KMS-11 (cell line): ENCODE data around the gene RIC8B.

ENCODE experiments used
- H2AFZ ChIP-seq: fragments of 200-600 bp; sonication (generic); 2 replicates; pipeline ENCODE4 v1.6.1; 2016; ENCODE audit warnings: antibody characterized with exemption, mixed run types, low read depth
- H3K27ac ChIP-seq: fragments of 200-600 bp; sonication (generic); 2 replicates; pipeline ENCODE4 v1.6.1; 2016; ENCODE audit warnings: mild to moderate bottlenecking, mixed run types
- H3K27me3 ChIP-seq: fragments of 200-600 bp; sonication (generic); 2 replicates; pipeline ENCODE4 v1.6.1; 2017; ENCODE audit warnings: mild to moderate bottlenecking, low read depth, mixed run types, moderate library complexity; ENCODE audit not compliant: insufficient read depth
- H3K36me3 ChIP-seq: fragments of 200-600 bp; sonication (generic); 2 replicates; pipeline ENCODE4 v1.6.1; 2017; ENCODE audit warnings: mild to moderate bottlenecking, mixed run types; ENCODE audit not compliant: insufficient read depth
- H3K4me1 ChIP-seq: fragments of 200-600 bp; sonication (generic); 2 replicates; pipeline ENCODE4 v1.6.1; 2016; ENCODE audit warnings: mild to moderate bottlenecking, low read depth, mixed run types; ENCODE audit not compliant: poor library complexity, severe bottlenecking
- H3K4me2 ChIP-seq: fragments of 200-600 bp; sonication (generic); 2 replicates; pipeline ENCODE4 v1.7.0; 2016; ENCODE audit warnings: mild to moderate bottlenecking, mixed run types
- H3K4me3 ChIP-seq: fragments of 200-600 bp; sonication (generic); IDR thresholded peaks from 2 replicates; pipeline ENCODE4 v1.6.1; 2017; ENCODE audit warnings: low read depth, low read length, mixed read lengths; ENCODE audit not compliant: insufficient read depth
- H3K79me2 ChIP-seq: fragments of 200-600 bp; sonication (generic); 2 replicates; pipeline ENCODE4 v1.6.1; 2016; ENCODE audit warnings: low read depth, mixed run types; ENCODE audit not compliant: insufficient read depth
- H3K9ac ChIP-seq: fragments of 200-600 bp; sonication (generic); 2 replicates; pipeline ENCODE4 v1.6.1; 2016; ENCODE audit warnings: mild to moderate bottlenecking, mixed run types
- H4K20me1 ChIP-seq: fragments of 200-600 bp; sonication (generic); 2 replicates; pipeline ENCODE4 v1.6.1; 2016; ENCODE audit warnings: mild to moderate bottlenecking, mixed run types; ENCODE audit not compliant: insufficient read depth
- TF ChIP-seq, protein P1 (sequence below): fragments of 200-600 bp; sonication (generic); conservative IDR thresholded peaks from 2 replicates; pipeline ENCODE4 v1.6.1; 2017; ENCODE audit warnings: low read depth, mild to moderate bottlenecking, antibody characterized with exemption, low read length, moderate library complexity, mixed read lengths

RIC8B gene

DNA sequence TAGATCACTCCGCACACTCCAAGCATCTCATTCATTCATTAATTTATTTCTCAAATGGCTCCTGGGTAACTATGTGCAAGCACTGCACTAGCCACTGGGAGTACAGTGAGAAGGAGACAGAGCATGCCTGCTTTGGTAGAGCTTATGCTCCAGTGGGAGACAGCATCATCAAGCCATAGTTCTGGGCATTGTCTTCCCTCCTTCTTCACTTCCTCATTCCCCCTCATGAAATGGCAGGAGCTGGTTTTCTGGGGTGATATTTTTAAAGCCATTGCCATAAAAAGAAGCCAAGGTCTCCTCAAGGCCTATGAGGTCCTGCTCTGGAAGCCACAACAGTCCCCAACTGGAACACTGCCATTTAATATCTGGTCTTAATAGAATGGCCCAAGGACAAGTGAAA lies 20.2 kb upstream of the RIC8B start:
- no peaks in the 10 kb centered on the region for H3K4me1 ChIP-seq
- no peak overlapping the region for H3K4me2 ChIP-seq
- H3K27me3 ChIP-seq: no peaks in the 10 kb centered on the region
- no peak overlapping the region for H3K9ac ChIP-seq
- H3K27ac ChIP-seq: no peak overlapping the region
- no peaks in the 10 kb centered on the region for H3K79me2 ChIP-seq
- no peaks in the 10 kb centered on the region for H3K36me3 ChIP-seq
- TF ChIP-seq, protein P1, sequence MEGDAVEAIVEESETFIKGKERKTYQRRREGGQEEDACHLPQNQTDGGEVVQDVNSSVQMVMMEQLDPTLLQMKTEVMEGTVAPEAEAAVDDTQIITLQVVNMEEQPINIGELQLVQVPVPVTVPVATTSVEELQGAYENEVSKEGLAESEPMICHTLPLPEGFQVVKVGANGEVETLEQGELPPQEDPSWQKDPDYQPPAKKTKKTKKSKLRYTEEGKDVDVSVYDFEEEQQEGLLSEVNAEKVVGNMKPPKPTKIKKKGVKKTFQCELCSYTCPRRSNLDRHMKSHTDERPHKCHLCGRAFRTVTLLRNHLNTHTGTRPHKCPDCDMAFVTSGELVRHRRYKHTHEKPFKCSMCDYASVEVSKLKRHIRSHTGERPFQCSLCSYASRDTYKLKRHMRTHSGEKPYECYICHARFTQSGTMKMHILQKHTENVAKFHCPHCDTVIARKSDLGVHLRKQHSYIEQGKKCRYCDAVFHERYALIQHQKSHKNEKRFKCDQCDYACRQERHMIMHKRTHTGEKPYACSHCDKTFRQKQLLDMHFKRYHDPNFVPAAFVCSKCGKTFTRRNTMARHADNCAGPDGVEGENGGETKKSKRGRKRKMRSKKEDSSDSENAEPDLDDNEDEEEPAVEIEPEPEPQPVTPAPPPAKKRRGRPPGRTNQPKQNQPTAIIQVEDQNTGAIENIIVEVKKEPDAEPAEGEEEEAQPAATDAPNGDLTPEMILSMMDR: no peak
- no peak overlapping the region for H3K4me3 ChIP-seq
- no peaks in the 10 kb centered on the region for H4K20me1 ChIP-seq
- no peak overlapping the region for H2AFZ ChIP-seq

DNA sequence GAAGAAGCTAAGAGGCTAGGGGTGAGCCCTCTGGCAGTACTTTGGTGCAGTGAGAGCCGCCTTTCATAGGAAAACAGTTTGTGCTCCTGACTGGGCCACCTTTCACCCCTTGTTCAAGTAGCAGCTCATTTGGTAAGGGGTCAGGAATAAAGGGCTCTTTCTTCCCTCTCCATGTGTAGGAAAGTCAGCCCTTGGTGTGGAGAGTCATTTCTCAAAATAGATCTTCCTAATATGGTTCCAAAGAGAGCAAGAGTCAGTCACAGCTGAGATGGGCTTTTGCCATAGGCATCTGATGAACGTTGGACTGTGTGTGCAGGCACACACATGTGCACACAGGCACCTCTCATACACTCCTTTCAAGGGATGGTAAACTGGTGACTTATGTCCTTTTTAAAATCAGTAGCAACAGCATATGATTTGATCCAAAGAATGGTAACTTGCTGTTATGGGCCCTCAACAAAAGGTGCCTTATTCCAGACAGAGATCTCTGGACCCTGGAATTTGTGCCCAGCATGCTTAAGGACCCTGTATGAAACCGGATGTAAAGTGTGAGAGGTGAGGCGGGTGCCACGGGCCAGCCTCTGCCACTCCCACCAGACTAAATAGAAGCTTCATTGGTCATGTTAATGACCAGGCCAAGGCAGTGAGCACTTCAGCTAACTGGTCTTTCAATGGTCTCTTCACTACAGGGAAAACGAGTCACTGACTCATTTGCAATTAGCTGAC lies 16.7 kb upstream of the RIC8B start:
- Histone ChIP-seq H3K36me3 (no peaks in the 10 kb centered on the region), H4K20me1 (no peaks in the 10 kb centered on the region), H3K27me3 (no peaks in the 10 kb centered on the region), H3K79me2 (no peaks in the 10 kb centered on the region), H3K4me1 (no peaks in the 10 kb centered on the region), H3K4me2 (no peak overlapping the region), H2AFZ (no peak overlapping the region), H3K9ac (no peak overlapping the region), H3K4me3 (no peak overlapping the region), H3K27ac (no peak overlapping the region)
- TF ChIP-seq, protein P1: no peak

DNA sequence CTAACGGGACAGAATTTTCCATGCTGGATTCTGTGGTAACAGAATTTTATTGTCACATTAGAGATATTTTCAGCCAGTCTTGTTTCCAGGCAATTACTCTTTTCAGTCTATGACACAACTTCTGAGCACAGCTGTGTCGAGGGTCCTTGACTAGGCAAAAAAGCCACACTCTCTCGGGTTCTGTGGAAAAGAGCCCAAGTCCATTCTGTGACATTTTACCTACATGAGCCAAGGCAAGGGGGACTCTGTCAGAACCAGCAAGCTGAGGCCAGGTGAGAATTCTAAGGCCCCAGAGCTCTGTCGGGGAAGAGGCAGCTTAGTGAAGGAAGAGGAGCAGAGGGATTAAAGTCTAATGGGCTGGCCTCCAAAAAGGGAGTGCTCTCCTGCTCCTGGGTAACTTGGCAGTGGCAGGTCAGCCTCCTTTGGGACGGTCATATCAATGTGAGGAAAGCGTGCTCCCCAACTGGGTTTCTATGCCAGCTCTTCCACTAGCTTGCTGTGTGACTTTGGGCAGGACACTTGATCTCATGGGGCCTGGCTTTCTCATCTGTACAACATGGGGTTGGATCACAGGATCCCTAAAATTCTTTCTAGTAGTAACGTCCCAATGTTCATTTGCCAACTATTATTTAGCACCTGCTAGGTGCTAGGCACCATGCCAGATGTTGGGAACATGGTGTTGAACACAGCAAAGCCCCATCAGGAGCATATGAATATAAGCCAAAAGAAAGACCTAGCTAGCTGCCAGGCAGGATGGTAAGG lies 16.0 kb upstream of the RIC8B start:
- TF ChIP-seq, protein P1: no peak
- no peak overlapping the region for H3K4me2 ChIP-seq
- H3K9ac ChIP-seq: no peak overlapping the region
- H4K20me1 ChIP-seq: no peaks in the 10 kb centered on the region
- no peaks in the 10 kb centered on the region for H3K36me3 ChIP-seq
- H2AFZ ChIP-seq: no peak overlapping the region
- H3K27ac ChIP-seq: no peak overlapping the region
- no peaks in the 10 kb centered on the region for H3K79me2 ChIP-seq
- no peaks in the 10 kb centered on the region for H3K4me1 ChIP-seq
- H3K27me3 ChIP-seq: no peaks in the 10 kb centered on the region
- H3K4me3 ChIP-seq: no peak overlapping the region

DNA sequence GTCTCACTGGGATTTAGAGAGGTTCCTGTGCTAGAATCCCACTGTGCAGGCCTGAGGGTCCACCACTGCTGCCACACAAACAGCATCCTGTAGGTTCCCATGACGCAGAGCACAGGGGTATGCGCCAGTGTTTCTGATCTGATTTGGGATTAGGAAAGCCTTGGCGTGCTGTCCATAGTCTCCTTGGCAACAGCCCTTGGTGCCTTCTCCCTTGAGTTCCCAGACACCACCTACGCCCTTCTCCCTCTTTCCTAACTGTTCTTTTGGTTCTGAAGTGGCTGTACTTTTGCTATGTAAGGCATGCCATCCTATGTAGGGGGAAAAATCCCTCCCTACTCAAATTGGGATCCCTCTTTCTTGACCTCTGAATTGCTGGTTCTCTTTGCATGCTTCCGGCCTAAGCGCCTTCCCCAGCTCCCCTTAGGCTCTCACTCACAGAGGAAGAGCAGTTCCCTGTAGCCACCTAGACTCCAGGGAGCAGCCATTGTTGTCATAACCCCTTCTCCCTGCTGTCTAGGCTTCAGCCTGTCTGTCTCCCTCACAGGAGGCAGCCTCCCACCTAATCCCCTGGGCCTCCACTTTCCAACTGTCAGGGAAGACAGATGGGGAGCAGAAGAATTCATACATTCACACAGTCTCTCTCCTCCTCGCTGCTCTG lies 14.8 kb upstream of the RIC8B start:
- H4K20me1 ChIP-seq: no peaks in the 10 kb centered on the region
- H3K9ac ChIP-seq: no peak overlapping the region
- H3K27me3 ChIP-seq: no peaks in the 10 kb centered on the region
- no peak overlapping the region for H2AFZ ChIP-seq
- TF ChIP-seq, protein P1: no peak
- no peak overlapping the region for H3K4me2 ChIP-seq
- no peaks in the 10 kb centered on the region for H3K79me2 ChIP-seq
- no peak overlapping the region for H3K4me3 ChIP-seq
- no peaks in the 10 kb centered on the region for H3K36me3 ChIP-seq
- no peaks in the 10 kb centered on the region for H3K4me1 ChIP-seq
- H3K27ac ChIP-seq: no peak overlapping the region
